HEK293 (cell line): Measurements from ENCODE around the gene PDZD2.

Source experiments
- CTCF ChIA-PET: fragments of 350-600 bp; formaldehyde crosslinking; extraction: SDS; loops from one replicate; lab custom pipeline; 2021; ENCODE audit warnings: antibody characterized with exemption; lab: Yijun Ruan, JAX
- POLR2A ChIA-PET: fragments of 300-600 bp; formaldehyde crosslinking; extraction: SDS; loops from one replicate; lab custom pipeline; 2020; ENCODE audit warnings: antibody characterized with exemption, inconsistent platforms; lab: Yijun Ruan, JAX
- H3K27ac ChIP-seq: fragments of 200-500 bp; sonication (Bioruptor generic); 2 replicates; pipeline ENCODE4 v1.5.1; 2014; ENCODE audit warnings: low read depth, low read length, control low read depth, inconsistent platforms; ENCODE audit errors: extremely low read depth
- H3K36me3 ChIP-seq, 2 experiments: fragments of 200-500 bp in 1 of 2; sonication (Bioruptor generic) in 1 of 2; 1 replicate in 1 of 2; 2 replicates in 1 of 2; pipeline ENCODE4 v1.5.1; 2014 to 2017; ENCODE audit warnings: inconsistent platforms in 2 of 2, low read length in 2 of 2; ENCODE audit not compliant: control insufficient read depth in 2 of 2, insufficient read depth in 1 of 2
- H3K4me1 ChIP-seq: fragments of 200-500 bp; sonication (Bioruptor generic); 2 replicates; pipeline ENCODE4 v1.5.1; 2014; ENCODE audit warnings: mild to moderate bottlenecking, low read length, inconsistent platforms; ENCODE audit not compliant: control insufficient read depth, insufficient read depth
- H3K4me3 ChIP-seq: 2 replicates; pipeline ENCODE4 v1.5.1; 2011; ENCODE audit warnings: low read depth, mild to moderate bottlenecking, control low read depth, low read length, moderate library complexity
- H3K9me3 ChIP-seq: fragments of 200-500 bp; sonication (Bioruptor generic); 2 replicates; pipeline ENCODE4 v1.5.1; 2014; ENCODE audit warnings: low read depth, low read length, inconsistent platforms; ENCODE audit not compliant: control insufficient read depth, insufficient read depth
- KLF16 ChIP-seq: fragments of 450-650 bp; formaldehyde crosslinking; IDR thresholded peaks from 2 replicates; pipeline ENCODE4 v1.5.1; 2017; ENCODE audit warnings: missing biosample characterization, missing genetic modification characterization
- OSR2 ChIP-seq: fragments of 450-650 bp; formaldehyde crosslinking; IDR thresholded peaks from 2 replicates; pipeline ENCODE4 v1.5.1; 2016; ENCODE audit warnings: missing biosample characterization, missing genetic modification characterization
- YY1 ChIP-seq: fragments of 450-650 bp; formaldehyde crosslinking; IDR thresholded peaks from 2 replicates; pipeline ENCODE4 v1.5.1; 2018; ENCODE audit warnings: missing biosample characterization, missing genetic modification characterization
- ZBTB17 ChIP-seq: fragments of 450-650 bp; formaldehyde crosslinking; IDR thresholded peaks from 2 replicates; pipeline ENCODE4 v1.5.1; 2016; ENCODE audit warnings: missing biosample characterization, missing genetic modification characterization
- ZBTB21 ChIP-seq: fragments of 450-650 bp; formaldehyde crosslinking; IDR thresholded peaks from 2 replicates; pipeline ENCODE4 v1.5.1; 2017; ENCODE audit warnings: missing biosample characterization, missing genetic modification characterization
- ZEB2 ChIP-seq: fragments of 450-650 bp; formaldehyde crosslinking; IDR thresholded peaks from 2 replicates; pipeline ENCODE4 v1.5.1; 2016; ENCODE audit warnings: missing biosample characterization, missing genetic modification characterization
- ZFP37 ChIP-seq: fragments of 450-650 bp; formaldehyde crosslinking; IDR thresholded peaks from 2 replicates; pipeline ENCODE4 v1.5.1; 2016; ENCODE audit warnings: missing biosample characterization, missing genetic modification characterization
- ZIC2 ChIP-seq: fragments of 450-650 bp; formaldehyde crosslinking; IDR thresholded peaks from 2 replicates; pipeline ENCODE4 v1.5.1; 2016; ENCODE audit warnings: missing biosample characterization, missing genetic modification characterization
- ZNF132 ChIP-seq: fragments of 450-650 bp; formaldehyde crosslinking; IDR thresholded peaks from 2 replicates; pipeline ENCODE4 v1.5.1; 2017; ENCODE audit warnings: missing biosample characterization, missing genetic modification characterization, borderline replicate concordance
- ZNF133 ChIP-seq: fragments of 450-650 bp; formaldehyde crosslinking; IDR thresholded peaks from 2 replicates; pipeline ENCODE4 v1.5.1; 2016; ENCODE audit warnings: missing biosample characterization, missing genetic modification characterization
- ZNF140 ChIP-seq: fragments of 450-650 bp; formaldehyde crosslinking; IDR thresholded peaks from 2 replicates; pipeline ENCODE4 v1.5.1; 2016; ENCODE audit warnings: missing biosample characterization, missing genetic modification characterization
- ZNF155 ChIP-seq: fragments of 450-650 bp; formaldehyde crosslinking; IDR thresholded peaks from 2 replicates; pipeline ENCODE4 v1.5.1; 2016; ENCODE audit warnings: missing biosample characterization, missing genetic modification characterization
- ZNF169 ChIP-seq: fragments of 450-650 bp; formaldehyde crosslinking; IDR thresholded peaks from 2 replicates; pipeline ENCODE4 v1.5.1; 2016; ENCODE audit warnings: missing biosample characterization, missing genetic modification characterization
- ZNF292 ChIP-seq: fragments of 450-650 bp; formaldehyde crosslinking; IDR thresholded peaks from 2 replicates; pipeline ENCODE4 v1.5.1; 2016; ENCODE audit warnings: low read depth, missing biosample characterization, missing genetic modification characterization, borderline replicate concordance
- ZNF350 ChIP-seq: fragments of 450-650 bp; formaldehyde crosslinking; IDR thresholded peaks from 2 replicates; pipeline ENCODE4 v1.5.0; 2017; ENCODE audit warnings: missing biosample characterization, mild to moderate bottlenecking, missing genetic modification characterization
- ZNF404 ChIP-seq: fragments of 450-650 bp; formaldehyde crosslinking; IDR thresholded peaks from 2 replicates; pipeline ENCODE4 v1.5.1; 2017; ENCODE audit warnings: missing biosample characterization, missing genetic modification characterization
- ZNF555 ChIP-seq: fragments of 450-650 bp; formaldehyde crosslinking; conservative IDR thresholded peaks from 2 replicates; pipeline ENCODE4 v1.5.1; 2017; ENCODE audit warnings: missing biosample characterization, mild to moderate bottlenecking, missing genetic modification characterization, inconsistent platforms
- ZNF600 ChIP-seq: fragments of 450-650 bp; formaldehyde crosslinking; IDR thresholded peaks from 2 replicates; pipeline ENCODE4 v1.5.1; 2016; ENCODE audit warnings: missing biosample characterization, missing genetic modification characterization
- ZNF626 ChIP-seq: fragments of 450-650 bp; sonication (Bioruptor Pico); formaldehyde crosslinking; IDR thresholded peaks from 2 replicates; pipeline ENCODE4 v1.5.1; 2018; ENCODE audit warnings: missing biosample characterization, missing genetic modification characterization, inconsistent platforms
- ZNF654 ChIP-seq: fragments of 450-650 bp; formaldehyde crosslinking; IDR thresholded peaks from 2 replicates; pipeline ENCODE4 v1.5.1; 2016; ENCODE audit warnings: low read depth, missing biosample characterization, missing genetic modification characterization
- ZNF660 ChIP-seq: fragments of 450-650 bp; IDR thresholded peaks from 2 replicates; pipeline ENCODE4 v1.5.1; 2018; ENCODE audit warnings: missing biosample characterization, mild to moderate bottlenecking, missing genetic modification characterization
- ZNF664 ChIP-seq: fragments of 450-650 bp; formaldehyde crosslinking; IDR thresholded peaks from 2 replicates; pipeline ENCODE4 v1.5.1; 2016; ENCODE audit warnings: missing biosample characterization, missing genetic modification characterization
- ZNF768 ChIP-seq: fragments of 450-650 bp; formaldehyde crosslinking; IDR thresholded peaks from 2 replicates; pipeline ENCODE4 v1.5.1; 2018; ENCODE audit warnings: missing biosample characterization, mild to moderate bottlenecking, missing genetic modification characterization
- ZNF843 ChIP-seq: fragments of 450-650 bp; formaldehyde crosslinking; IDR thresholded peaks from 2 replicates; pipeline ENCODE4 v1.5.1; 2016; ENCODE audit warnings: missing biosample characterization, missing genetic modification characterization
- TF ChIP-seq, protein P1 (sequence below): fragments of 450-650 bp; formaldehyde crosslinking; IDR thresholded peaks from 2 replicates; pipeline ENCODE4 v1.5.1; 2016; ENCODE audit warnings: missing biosample characterization, missing genetic modification characterization
- TF ChIP-seq, protein P2 (sequence below): fragments of 450-650 bp; formaldehyde crosslinking; IDR thresholded peaks from 2 replicates; pipeline ENCODE4 v1.5.1; 2016; ENCODE audit warnings: missing biosample characterization, missing genetic modification characterization
- TF ChIP-seq, protein P3 (sequence below): fragments of 450-650 bp; formaldehyde crosslinking; IDR thresholded peaks from 2 replicates; pipeline ENCODE4 v1.5.1; 2016; ENCODE audit warnings: missing biosample characterization, missing genetic modification characterization
- TF ChIP-seq, protein P4 (sequence below): fragments of 450-650 bp; IDR thresholded peaks from 2 replicates; pipeline ENCODE4 v1.5.1; 2018; ENCODE audit warnings: missing biosample characterization, mild to moderate bottlenecking, missing genetic modification characterization
- TF ChIP-seq, protein P5 (sequence below): fragments of 450-650 bp; formaldehyde crosslinking; IDR thresholded peaks from 2 replicates; pipeline ENCODE4 v1.5.1; 2016; ENCODE audit warnings: missing biosample characterization, missing genetic modification characterization

The PDZD2 gene

DNA sequence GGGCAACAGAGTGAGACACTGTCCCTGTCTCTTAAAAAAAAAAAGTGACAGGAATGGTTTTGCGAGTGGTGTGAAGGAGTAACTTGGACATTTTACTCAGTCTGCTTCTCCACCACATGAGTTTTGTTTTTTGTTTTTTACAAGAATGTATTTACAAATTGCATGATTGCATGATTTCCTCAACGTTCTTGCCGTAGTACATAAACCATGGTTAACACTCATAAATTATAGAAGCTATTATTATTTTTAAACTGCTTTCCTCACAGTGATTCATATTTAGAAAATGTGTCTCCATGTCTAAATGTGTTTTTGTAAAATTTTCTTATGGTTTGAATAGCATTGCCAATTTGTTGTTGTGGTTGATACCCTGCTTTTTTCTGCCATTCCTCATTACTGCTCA lies 315.2 kb downstream of the PDZD2 start (continued):
- no peak for TF ChIP-seq YY1 (tag by site-specific recombination)
- no peak for TF ChIP-seq ZNF660 (tag by site-specific recombination)
- no peak for TF ChIP-seq ZBTB21 (tag by site-specific recombination)
- TF ChIP-seq ZNF654 (tag by site-specific recombination) = no peak
- no peak for TF ChIP-seq ZNF155 (tag by site-specific recombination)
- no peak for TF ChIP-seq ZNF555
- TF ChIP-seq, protein P1, sequence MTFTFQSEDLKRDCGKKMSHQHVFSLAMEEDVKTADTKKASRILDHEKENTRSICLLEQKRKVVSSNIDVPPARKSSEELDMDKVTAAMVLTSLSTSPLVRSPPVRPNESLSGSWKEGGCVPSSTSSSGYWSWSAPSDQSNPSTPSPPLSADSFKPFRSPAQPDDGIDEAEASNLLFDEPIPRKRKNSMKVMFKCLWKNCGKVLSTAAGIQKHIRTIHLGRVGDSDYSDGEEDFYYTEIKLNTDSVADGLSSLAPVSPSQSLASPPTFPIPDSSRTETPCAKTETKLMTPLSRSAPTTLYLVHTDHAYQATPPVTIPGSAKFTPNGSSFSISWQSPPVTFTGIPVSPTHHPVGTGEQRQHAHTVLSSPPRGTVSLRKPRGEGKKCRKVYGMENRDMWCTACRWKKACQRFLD (tag by site-specific recombination) = no peak
- no peak for TF ChIP-seq ZIC2
- TF ChIP-seq, protein P2, sequence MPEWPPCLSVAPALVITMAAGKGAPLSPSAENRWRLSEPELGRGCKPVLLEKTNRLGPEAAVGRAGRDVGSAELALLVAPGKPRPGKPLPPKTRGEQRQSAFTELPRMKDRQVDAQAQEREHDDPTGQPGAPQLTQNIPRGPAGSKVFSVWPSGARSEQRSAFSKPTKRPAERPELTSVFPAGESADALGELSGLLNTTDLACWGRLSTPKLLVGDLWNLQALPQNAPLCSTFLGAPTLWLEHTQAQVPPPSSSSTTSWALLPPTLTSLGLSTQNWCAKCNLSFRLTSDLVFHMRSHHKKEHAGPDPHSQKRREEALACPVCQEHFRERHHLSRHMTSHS (tag by site-specific recombination) = no peak
- TF ChIP-seq OSR2 (tag by site-specific recombination) = no peak
- no peak for TF ChIP-seq ZEB2 (tag by site-specific recombination)
- no peak for TF ChIP-seq ZNF292 (tag by site-specific recombination)

DNA sequence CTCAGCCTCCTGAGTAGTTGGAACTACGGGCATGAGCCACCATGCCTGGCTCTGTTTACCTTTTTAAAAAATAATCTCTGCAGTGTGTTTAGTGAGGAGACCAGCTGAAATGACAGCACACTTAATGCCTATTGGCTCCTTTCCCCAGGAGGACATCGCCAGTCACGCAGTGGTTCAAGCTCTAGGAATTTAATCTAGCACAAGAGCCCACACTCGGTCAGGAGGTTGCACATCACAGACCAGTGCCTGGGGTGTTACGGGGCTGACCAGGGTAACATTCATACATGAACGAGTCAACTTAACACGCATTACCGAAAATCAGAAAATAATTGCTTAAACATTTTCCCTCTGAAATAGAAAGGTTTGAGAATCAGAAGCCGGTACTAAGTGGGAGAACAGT lies 318.2 kb downstream of the PDZD2 start:
- Histone ChIP-seq H3K4me3 (no peak overlapping the region), H3K27ac (no peak overlapping the region), H3K9me3 (no peaks in the 10 kb centered on the region), H3K4me1 (no peaks in the 10 kb centered on the region; the same call in 1 of the 2 replicates), H3K36me3 (no peaks in the 10 kb centered on the region)
- ChIA-PET POLR2A (no interaction called here), CTCF (interaction anchor here (0.6 kb wide), 1 partner anchor 132 kb away, joined by 3 read pairs; no protein-coding TSS in a partner anchor)
- TF ChIP-seq ZNF660 (tag by site-specific recombination) = no peak
- TF ChIP-seq, protein P2 (tag by site-specific recombination) = no peak
- no peak for TF ChIP-seq ZFP37 (tag by site-specific recombination)
- TF ChIP-seq ZNF404 = no peak
- no peak for TF ChIP-seq ZNF664 (tag by site-specific recombination)
- TF ChIP-seq ZNF169 (tag by site-specific recombination) = no peak
- no peak for TF ChIP-seq ZNF133 (tag by site-specific recombination)
- no peak for TF ChIP-seq ZBTB17
- no peak for TF ChIP-seq ZNF600 (tag by site-specific recombination)
- TF ChIP-seq ZNF843 (tag by site-specific recombination) = no peak
- TF ChIP-seq ZNF132 = no peak
- no peak for TF ChIP-seq KLF16 (tag by site-specific recombination)
- TF ChIP-seq, protein P3, sequence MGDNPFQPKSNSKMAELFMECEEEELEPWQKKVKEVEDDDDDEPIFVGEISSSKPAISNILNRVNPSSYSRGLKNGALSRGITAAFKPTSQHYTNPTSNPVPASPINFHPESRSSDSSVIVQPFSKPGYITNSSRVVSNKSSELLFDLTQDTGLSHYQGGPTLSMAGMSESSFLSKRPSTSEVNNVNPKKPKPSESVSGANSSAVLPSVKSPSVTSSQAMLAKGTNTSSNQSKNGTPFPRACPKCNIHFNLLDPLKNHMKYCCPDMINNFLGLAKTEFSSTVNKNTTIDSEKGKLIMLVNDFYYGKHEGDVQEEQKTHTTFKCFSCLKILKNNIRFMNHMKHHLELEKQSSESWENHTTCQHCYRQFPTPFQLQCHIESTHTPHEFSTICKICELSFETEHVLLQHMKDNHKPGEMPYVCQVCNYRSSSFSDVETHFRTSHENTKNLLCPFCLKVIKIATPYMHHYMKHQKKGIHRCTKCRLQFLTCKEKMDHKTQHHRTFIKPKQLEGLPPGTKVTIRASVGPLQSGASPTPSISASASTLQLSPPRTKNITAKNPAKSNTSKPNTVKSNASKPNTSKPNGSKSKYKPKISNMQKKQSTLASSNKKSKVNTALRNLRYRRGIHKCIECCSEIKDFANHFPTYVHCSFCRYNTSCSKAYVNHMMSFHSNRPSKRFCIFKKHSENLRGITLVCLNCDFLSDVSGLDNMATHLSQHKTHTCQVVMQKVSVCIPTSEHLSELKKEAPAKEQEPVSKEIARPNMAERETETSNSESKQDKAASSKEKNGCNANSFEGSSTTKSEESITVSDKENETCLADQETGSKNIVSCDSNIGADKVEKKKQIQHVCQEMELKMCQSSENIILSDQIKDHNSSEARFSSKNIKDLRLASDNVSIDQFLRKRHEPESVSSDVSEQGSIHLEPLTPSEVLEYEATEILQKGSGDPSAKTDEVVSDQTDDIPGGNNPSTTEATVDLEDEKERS (tag by site-specific recombination) = no peak
- TF ChIP-seq ZNF350 (tag by site-specific recombination) = no peak
- TF ChIP-seq, protein P4, sequence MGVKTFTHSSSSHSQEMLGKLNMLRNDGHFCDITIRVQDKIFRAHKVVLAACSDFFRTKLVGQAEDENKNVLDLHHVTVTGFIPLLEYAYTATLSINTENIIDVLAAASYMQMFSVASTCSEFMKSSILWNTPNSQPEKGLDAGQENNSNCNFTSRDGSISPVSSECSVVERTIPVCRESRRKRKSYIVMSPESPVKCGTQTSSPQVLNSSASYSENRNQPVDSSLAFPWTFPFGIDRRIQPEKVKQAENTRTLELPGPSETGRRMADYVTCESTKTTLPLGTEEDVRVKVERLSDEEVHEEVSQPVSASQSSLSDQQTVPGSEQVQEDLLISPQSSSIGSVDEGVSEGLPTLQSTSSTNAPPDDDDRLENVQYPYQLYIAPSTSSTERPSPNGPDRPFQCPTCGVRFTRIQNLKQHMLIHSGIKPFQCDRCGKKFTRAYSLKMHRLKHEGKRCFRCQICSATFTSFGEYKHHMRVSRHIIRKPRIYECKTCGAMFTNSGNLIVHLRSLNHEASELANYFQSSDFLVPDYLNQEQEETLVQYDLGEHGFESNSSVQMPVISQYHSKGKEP (tag by site-specific recombination) = no peak
- TF ChIP-seq, protein P5, sequence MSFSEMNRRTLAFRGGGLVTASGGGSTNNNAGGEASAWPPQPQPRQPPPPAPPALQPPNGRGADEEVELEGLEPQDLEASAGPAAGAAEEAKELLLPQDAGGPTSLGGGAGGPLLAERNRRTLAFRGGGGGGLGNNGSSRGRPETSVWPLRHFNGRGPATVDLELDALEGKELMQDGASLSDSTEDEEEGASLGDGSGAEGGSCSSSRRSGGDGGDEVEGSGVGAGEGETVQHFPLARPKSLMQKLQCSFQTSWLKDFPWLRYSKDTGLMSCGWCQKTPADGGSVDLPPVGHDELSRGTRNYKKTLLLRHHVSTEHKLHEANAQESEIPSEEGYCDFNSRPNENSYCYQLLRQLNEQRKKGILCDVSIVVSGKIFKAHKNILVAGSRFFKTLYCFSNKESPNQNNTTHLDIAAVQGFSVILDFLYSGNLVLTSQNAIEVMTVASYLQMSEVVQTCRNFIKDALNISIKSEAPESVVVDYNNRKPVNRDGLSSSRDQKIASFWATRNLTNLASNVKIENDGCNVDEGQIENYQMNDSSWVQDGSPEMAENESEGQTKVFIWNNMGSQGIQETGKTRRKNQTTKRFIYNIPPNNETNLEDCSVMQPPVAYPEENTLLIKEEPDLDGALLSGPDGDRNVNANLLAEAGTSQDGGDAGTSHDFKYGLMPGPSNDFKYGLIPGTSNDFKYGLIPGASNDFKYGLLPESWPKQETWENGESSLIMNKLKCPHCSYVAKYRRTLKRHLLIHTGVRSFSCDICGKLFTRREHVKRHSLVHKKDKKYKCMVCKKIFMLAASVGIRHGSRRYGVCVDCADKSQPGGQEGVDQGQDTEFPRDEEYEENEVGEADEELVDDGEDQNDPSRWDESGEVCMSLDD = no peak
- TF ChIP-seq ZNF768 = no peak
- TF ChIP-seq ZNF626 (tag by site-specific recombination) = no peak
- TF ChIP-seq ZNF140 (tag by site-specific recombination) = no peak
